Panc1 (cell line): ENCODE results near the gene TIMM29. TPM values are rescaled to one million over a fixed set of nuclear protein-coding genes. Genes with fewer than 3 reads are reported as not detected.

Source experiments
- ATAC-seq: fragments of 200-7000 bp; cut with Tn5 transposase; 2 replicates; pipeline ENCODE4 v1.9.1; 2020; ENCODE audit warnings: mild to moderate bottlenecking, moderate library complexity
- BruUV-seq: library from RNA; stranded (reverse); fragments of 400-500 nt; replicated peaks from 2 replicates; lab custom pipeline; 2021; lab: Mats Ljungman, UMichigan
- CTCF ChIA-PET: fragments of 300-600 bp; sonication (Branson Sonifier 250); formaldehyde crosslinking; loops from one replicate; lab custom pipeline; 2022; ENCODE audit warnings: antibody characterized with exemption; lab: Charles Lee
- POLR2A ChIA-PET: fragments of 300-600 bp; sonication (Branson Sonifier 250); formaldehyde crosslinking; loops from one replicate; lab custom pipeline; 2022; ENCODE audit warnings: antibody characterized with exemption; lab: Charles Lee
- DNase-seq: peaks from one replicate; pipeline ENCODE4 v3.0.0-alpha.2; 2010; ENCODE audit warnings: low read depth, low spot score
- H3K27ac ChIP-seq: 2 replicates; pipeline ENCODE4 v1.5.1; 2011; ENCODE audit warnings: mild to moderate bottlenecking, low read length, inconsistent platforms
- H3K27me3 ChIP-seq: fragments of 200-500 bp; sonication (Bioruptor generic); 2 replicates; pipeline ENCODE4 v1.6.0; 2014; ENCODE audit warnings: low read length, inconsistent platforms; ENCODE audit not compliant: control insufficient read depth, insufficient read depth
- H3K36me3 ChIP-seq: fragments of 200-500 bp; sonication (Bioruptor generic); 2 replicates; pipeline ENCODE4 v1.5.1; 2014; ENCODE audit warnings: inconsistent platforms, mild to moderate bottlenecking, low read length, moderate library complexity; ENCODE audit not compliant: control insufficient read depth, insufficient read depth
- H3K4me1 ChIP-seq: 2 replicates; pipeline ENCODE4 v1.5.1; 2011; ENCODE audit warnings: inconsistent platforms, mild to moderate bottlenecking, low read length, moderate library complexity; ENCODE audit not compliant: control insufficient read depth, insufficient read depth
- H3K4me3 ChIP-seq, 2 experiments: 2 replicates each; pipeline ENCODE4 v1.5.1; 2011 to 2012; ENCODE audit warnings: low read depth in 2 of 2, low read length in 2 of 2, mild to moderate bottlenecking in 2 of 2, inconsistent platforms in 1 of 2, moderate library complexity in 1 of 2
- H3K9me3 ChIP-seq: fragments of 200-500 bp; sonication (Bioruptor generic); 2 replicates; pipeline ENCODE4 v1.5.1; 2014; ENCODE audit warnings: low read depth, mild to moderate bottlenecking, inconsistent platforms, low read length, moderate library complexity; ENCODE audit not compliant: control insufficient read depth, insufficient read depth
- POLR2AphosphoS5 ChIP-seq: IDR thresholded peaks from 2 replicates; pipeline ENCODE4 v1.6.1; 2012; ENCODE audit warnings: mild to moderate bottlenecking, low read depth, low read length, moderate library complexity
- REST ChIP-seq, 2 experiments: IDR thresholded peaks; 2 replicates each; pipeline ENCODE4 v1.6.1; 2011 to 2012; ENCODE audit warnings: low read depth in 2 of 2, control low read depth in 1 of 2, low read length in 1 of 2, mild to moderate bottlenecking in 1 of 2, moderate library complexity in 1 of 2; ENCODE audit not compliant: insufficient read depth in 1 of 2
- SIN3A ChIP-seq: IDR thresholded peaks from 2 replicates; pipeline ENCODE4 v1.6.1; 2012; ENCODE audit warnings: low read depth, mild to moderate bottlenecking, low read length, moderate library complexity, borderline replicate concordance; ENCODE audit not compliant: insufficient read depth
- TCF7L2 ChIP-seq: IDR thresholded peaks from 2 replicates; pipeline ENCODE4 v1.6.1; 2011; ENCODE audit warnings: mild to moderate bottlenecking, low read depth, low read length, inconsistent platforms
- in situ Hi-C: cut with HindIII; loops from 2 replicates; pipeline ENCODE4 v1.10.0; 2016; ENCODE audit warnings: low sequenced_read_pairs, low pct_unique_long_range_greater_than_20kb
- intact Hi-C: fragments of 100-400 bp; cut with micrococcal nuclease; formaldehyde crosslinking; loops from one replicate; pipeline ENCODE4 v1.10.0; 2022; ENCODE audit not compliant: unreplicated experiment
- total RNA-seq: library from RNA; stranded (reverse); gene quantifications from one replicate; pipeline ENCODE4 v1.2.1, GENCODE V29; 2021; ENCODE audit not compliant: unreplicated experiment
- TF ChIP-seq, protein P1 (sequence below): fragments of 450-650 bp; IDR thresholded peaks from 2 replicates; pipeline ENCODE4 v1.5.1; 2017; ENCODE audit warnings: mild to moderate bottlenecking

Gene TIMM29
- total RNA-seq, 1 experiment from 2014 or later = 16.5 TPM

GRCh38 chr19:10962863-10963262 is 34.3 kb downstream of the TIMM29 start:
- no peaks in the 10 kb centered on the region for H3K27me3 ChIP-seq
- BruUV-seq = no TSS peak
- peaks cover 10% of the 10 kb centered on the region for H3K4me1 ChIP-seq
- ChIA-PET CTCF (no interaction called here), POLR2A (interaction anchor here (0.5 kb wide), 1 partner anchor 19 kb away, joined by 3 read pairs; no protein-coding TSS in a partner anchor)
- DNase-seq = no peak
- no peaks in the 10 kb centered on the region for H3K9me3 ChIP-seq
- TF ChIP-seq POLR2AphosphoS5 (no peak), TCF7L2 (no peak), REST (IDR thresholded peaks at IDR 0.05; ENCODE audit: insufficient read depth in 1 of 2, low read depth in 2 of 2, low read length in 1 of 2) (no peak), SIN3A (no peak)
- TF ChIP-seq, protein P1, sequence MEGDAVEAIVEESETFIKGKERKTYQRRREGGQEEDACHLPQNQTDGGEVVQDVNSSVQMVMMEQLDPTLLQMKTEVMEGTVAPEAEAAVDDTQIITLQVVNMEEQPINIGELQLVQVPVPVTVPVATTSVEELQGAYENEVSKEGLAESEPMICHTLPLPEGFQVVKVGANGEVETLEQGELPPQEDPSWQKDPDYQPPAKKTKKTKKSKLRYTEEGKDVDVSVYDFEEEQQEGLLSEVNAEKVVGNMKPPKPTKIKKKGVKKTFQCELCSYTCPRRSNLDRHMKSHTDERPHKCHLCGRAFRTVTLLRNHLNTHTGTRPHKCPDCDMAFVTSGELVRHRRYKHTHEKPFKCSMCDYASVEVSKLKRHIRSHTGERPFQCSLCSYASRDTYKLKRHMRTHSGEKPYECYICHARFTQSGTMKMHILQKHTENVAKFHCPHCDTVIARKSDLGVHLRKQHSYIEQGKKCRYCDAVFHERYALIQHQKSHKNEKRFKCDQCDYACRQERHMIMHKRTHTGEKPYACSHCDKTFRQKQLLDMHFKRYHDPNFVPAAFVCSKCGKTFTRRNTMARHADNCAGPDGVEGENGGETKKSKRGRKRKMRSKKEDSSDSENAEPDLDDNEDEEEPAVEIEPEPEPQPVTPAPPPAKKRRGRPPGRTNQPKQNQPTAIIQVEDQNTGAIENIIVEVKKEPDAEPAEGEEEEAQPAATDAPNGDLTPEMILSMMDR = no peak
- ATAC-seq = no peak
- 0 out of 4 replicates have a peak overlapping the region, but pooled peaks of 1 of the 2 experiments have one; percentile 16 for H3K4me3 ChIP-seq
- H3K36me3 ChIP-seq = peaks cover 3% of the 10 kb centered on the region; the same call in 1 of the 2 replicates
- in situ Hi-C loops = no loop called here
- peak overlapping the region; percentile 39; the same call in 1 of the 2 replicates for H3K27ac ChIP-seq
- intact Hi-C loops = no loop called here

DNA sequence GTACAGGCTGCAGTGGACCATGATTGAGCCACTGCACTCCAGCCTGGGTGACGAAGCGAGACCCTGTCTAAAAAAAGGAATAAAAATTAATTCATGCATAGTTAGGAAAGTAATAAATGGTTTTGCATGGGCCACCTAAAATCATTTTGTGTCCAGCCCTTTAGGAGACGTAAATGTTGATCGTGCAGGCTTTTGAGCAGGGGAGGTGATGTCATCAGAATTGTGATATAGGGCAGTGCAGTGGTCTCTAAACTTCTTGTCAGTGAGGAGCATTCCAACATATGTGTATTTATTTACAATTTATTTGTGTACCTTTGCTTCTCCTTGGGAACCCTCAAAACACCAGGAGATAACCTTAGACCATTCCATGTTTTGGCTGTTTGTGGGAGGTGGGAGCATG is 35.3 kb downstream of the TIMM29 start:
- DNase-seq (no peak), ATAC-seq (no peak)
- no peaks in the 10 kb centered on the region for H3K27me3 ChIP-seq
- H3K27ac ChIP-seq = no peak overlapping the region
- BruUV-seq = no TSS peak
- no peaks in the 10 kb centered on the region for H3K9me3 ChIP-seq
- in situ Hi-C loops (no loop called here), intact Hi-C loops (no loop called here)
- H3K4me1 ChIP-seq = peaks cover 18% of the 10 kb centered on the region
- ChIA-PET POLR2A (interaction anchor here (0.6 kb wide), 1 partner anchor 22 kb away, joined by 10 read pairs; no protein-coding TSS in a partner anchor), CTCF (no interaction called here)
- TF ChIP-seq REST (IDR thresholded peaks at IDR 0.05; ENCODE audit: insufficient read depth in 1 of 2, low read depth in 2 of 2, low read length in 1 of 2) (no peak), TCF7L2 (no peak), POLR2AphosphoS5 (no peak), SIN3A (no peak)
- TF ChIP-seq, protein P1 = no peak
- no peak overlapping the region for H3K4me3 ChIP-seq
- H3K36me3 ChIP-seq = peaks cover 3% of the 10 kb centered on the region; the same call in 1 of the 2 replicates
